GM23338 (cell line): ENCODE results near the gene RPS2. TPM values are rescaled to one million over a fixed set of nuclear protein-coding genes. Genes with fewer than 3 reads are reported as not detected.

ENCODE experiments used
- ATAC-seq: fragments of 200-7000 bp; cut with Tn5 transposase; 3 replicates; pipeline ENCODE4 v1.9.1; 2020
- DNase-seq: peaks from one replicate; pipeline ENCODE4 v3.0.0-alpha.2; 2015; ENCODE audit warnings: low spot score
- H2AFZ ChIP-seq: fragments of 200-600 bp; sonication (generic); 2 replicates; pipeline ENCODE4 v1.8.0; 2016; ENCODE audit warnings: antibody characterized with exemption, mild to moderate bottlenecking, moderate library complexity
- H3F3A ChIP-seq: fragments of 200-600 bp; sonication (generic); replicated peaks from 2 replicates; pipeline ENCODE4 v1.8.0; 2017; ENCODE audit warnings: antibody characterized with exemption, mixed run types, low read depth
- H3K27ac ChIP-seq: fragments of 200-600 bp; sonication (generic); 2 replicates; pipeline ENCODE4 v1.6.1; 2016; ENCODE audit warnings: low read depth
- H3K27me3 ChIP-seq: fragments of 200-600 bp; sonication (generic); 2 replicates; pipeline ENCODE4 v1.8.0; 2016; ENCODE audit warnings: mild to moderate bottlenecking, mixed run types, moderate library complexity; ENCODE audit not compliant: insufficient read depth
- H3K36me3 ChIP-seq: fragments of 200-600 bp; sonication (generic); 2 replicates; pipeline ENCODE4 v1.8.0; 2016; ENCODE audit warnings: mild to moderate bottlenecking; ENCODE audit not compliant: insufficient read depth
- H3K4me1 ChIP-seq: fragments of 200-600 bp; sonication (generic); 2 replicates; pipeline ENCODE4 v1.8.0; 2016; ENCODE audit warnings: mild to moderate bottlenecking, moderate library complexity; ENCODE audit not compliant: insufficient read depth
- H3K4me2 ChIP-seq: fragments of 200-600 bp; sonication (generic); 2 replicates; pipeline ENCODE4 v1.7.1; 2017; ENCODE audit warnings: mixed run types
- H3K4me3 ChIP-seq: fragments of 200-600 bp; sonication (generic); 2 replicates; pipeline ENCODE4 v1.6.1; 2016; ENCODE audit warnings: mixed run types
- H3K79me2 ChIP-seq: fragments of 200-600 bp; sonication (generic); replicated peaks from 2 replicates; pipeline ENCODE4 v1.8.0; 2017; ENCODE audit warnings: mild to moderate bottlenecking; ENCODE audit not compliant: insufficient read depth
- H3K9me2 ChIP-seq: fragments of 200-600 bp; sonication (generic); 2 replicates; pipeline ENCODE4 v1.8.0; 2017; ENCODE audit not compliant: insufficient read depth
- H4K20me1 ChIP-seq: fragments of 200-600 bp; sonication (generic); replicated peaks from 2 replicates; pipeline ENCODE4 v1.8.0; 2017; ENCODE audit warnings: mild to moderate bottlenecking; ENCODE audit not compliant: insufficient read depth
- H3K27ac Mint-ChIP-seq: 2 replicates; pipeline ENCODE4 v1.8.0; 2020; ENCODE audit warnings: inconsistent platforms, mild to moderate bottlenecking, moderate library complexity, mixed read lengths
- H3K27me3 Mint-ChIP-seq: 3 replicates; pipeline ENCODE4 v1.8.0; 2022; ENCODE audit warnings: low read depth, mild to moderate bottlenecking, moderate library complexity, mixed read lengths, inconsistent platforms; ENCODE audit not compliant: insufficient read depth, poor library complexity
- H3K36me3 Mint-ChIP-seq: 3 replicates; pipeline ENCODE4 v1.8.0; 2021; ENCODE audit warnings: low read depth, mild to moderate bottlenecking, inconsistent platforms, moderate library complexity, mixed read lengths
- H3K4me1 Mint-ChIP-seq: 3 replicates; pipeline ENCODE4 v1.8.0; 2020; ENCODE audit warnings: mild to moderate bottlenecking, inconsistent platforms, mixed read lengths
- H3K4me3 Mint-ChIP-seq: 3 replicates; pipeline ENCODE4 v1.8.0; 2021; ENCODE audit warnings: moderate library complexity, mild to moderate bottlenecking, inconsistent platforms, mixed read lengths
- H3K9me3 Mint-ChIP-seq: 3 replicates; pipeline ENCODE4 v1.8.0; 2020; ENCODE audit warnings: moderate library complexity, mild to moderate bottlenecking, inconsistent platforms, mixed read lengths
- CREB1 ChIP-seq: fragments of 250-450 bp; sonication (Bioruptor Pico); IDR thresholded peaks from 2 replicates; pipeline ENCODE4 v1.5.0; 2020; ENCODE audit warnings: low read depth, mild to moderate bottlenecking, moderate library complexity
- CTCF ChIP-seq, 2 experiments: fragments of 200-600 bp in 1 of 2; sonication (generic) in 1 of 2; conservative IDR thresholded peaks; 2 replicates each; pipeline versions ENCODE4 v1.5.1 to v1.6.1; 2016 to 2017; ENCODE audit warnings: antibody characterized with exemption in 2 of 2, low read depth in 2 of 2, mild to moderate bottlenecking in 2 of 2, moderate library complexity in 1 of 2
- EZH2 ChIP-seq: fragments of 200-600 bp; sonication (generic); IDR thresholded peaks from one replicate; pipeline ENCODE4 v1.8.0; 2017; ENCODE audit warnings: antibody characterized with exemption, mild to moderate bottlenecking, low read depth; ENCODE audit not compliant: unreplicated experiment
- EZH2phosphoT487 ChIP-seq: fragments of 200-600 bp; sonication (generic); IDR thresholded peaks from one replicate; pipeline ENCODE4 v1.8.1; 2018; ENCODE audit warnings: antibody characterized with exemption; ENCODE audit not compliant: unreplicated experiment
- NANOG ChIP-seq: IDR thresholded peaks from 2 replicates; pipeline ENCODE4 v1.6.1; 2016; ENCODE audit warnings: antibody characterized with exemption, borderline replicate concordance
- STAT1 ChIP-seq: IDR thresholded peaks from one replicate; pipeline ENCODE4 v1.6.1; 2016; ENCODE audit warnings: antibody characterized with exemption; ENCODE audit not compliant: unreplicated experiment
- polyA plus RNA-seq: library from polyadenylated mRNA; unstranded; fragments of >200 nt; fragmentation: Nextera tagmentation; extraction: Ambion mirVana; gene quantifications from 2 replicates; pipeline ENCODE4 v1.2.1, GENCODE V29; 2016
- total RNA-seq: library from RNA; depleted of rRNA; stranded (reverse); fragments of >200 nt; shearing (Covaris generic); gene quantifications from 2 replicates; pipeline ENCODE4 v1.2.3, GENCODE V29; 2014
- TF ChIP-seq, protein P1 (sequence below): fragments of 250-450 bp; sonication (Bioruptor Pico); IDR thresholded peaks from 2 replicates; pipeline ENCODE4 v1.5.0; 2020; ENCODE audit warnings: mild to moderate bottlenecking, moderate library complexity

The RPS2 gene
- total and polyA plus RNA-seq, 2 experiments from 2014 or later, result 3,786 to 3,992 TPM

- TF ChIP-seq, protein P1, sequence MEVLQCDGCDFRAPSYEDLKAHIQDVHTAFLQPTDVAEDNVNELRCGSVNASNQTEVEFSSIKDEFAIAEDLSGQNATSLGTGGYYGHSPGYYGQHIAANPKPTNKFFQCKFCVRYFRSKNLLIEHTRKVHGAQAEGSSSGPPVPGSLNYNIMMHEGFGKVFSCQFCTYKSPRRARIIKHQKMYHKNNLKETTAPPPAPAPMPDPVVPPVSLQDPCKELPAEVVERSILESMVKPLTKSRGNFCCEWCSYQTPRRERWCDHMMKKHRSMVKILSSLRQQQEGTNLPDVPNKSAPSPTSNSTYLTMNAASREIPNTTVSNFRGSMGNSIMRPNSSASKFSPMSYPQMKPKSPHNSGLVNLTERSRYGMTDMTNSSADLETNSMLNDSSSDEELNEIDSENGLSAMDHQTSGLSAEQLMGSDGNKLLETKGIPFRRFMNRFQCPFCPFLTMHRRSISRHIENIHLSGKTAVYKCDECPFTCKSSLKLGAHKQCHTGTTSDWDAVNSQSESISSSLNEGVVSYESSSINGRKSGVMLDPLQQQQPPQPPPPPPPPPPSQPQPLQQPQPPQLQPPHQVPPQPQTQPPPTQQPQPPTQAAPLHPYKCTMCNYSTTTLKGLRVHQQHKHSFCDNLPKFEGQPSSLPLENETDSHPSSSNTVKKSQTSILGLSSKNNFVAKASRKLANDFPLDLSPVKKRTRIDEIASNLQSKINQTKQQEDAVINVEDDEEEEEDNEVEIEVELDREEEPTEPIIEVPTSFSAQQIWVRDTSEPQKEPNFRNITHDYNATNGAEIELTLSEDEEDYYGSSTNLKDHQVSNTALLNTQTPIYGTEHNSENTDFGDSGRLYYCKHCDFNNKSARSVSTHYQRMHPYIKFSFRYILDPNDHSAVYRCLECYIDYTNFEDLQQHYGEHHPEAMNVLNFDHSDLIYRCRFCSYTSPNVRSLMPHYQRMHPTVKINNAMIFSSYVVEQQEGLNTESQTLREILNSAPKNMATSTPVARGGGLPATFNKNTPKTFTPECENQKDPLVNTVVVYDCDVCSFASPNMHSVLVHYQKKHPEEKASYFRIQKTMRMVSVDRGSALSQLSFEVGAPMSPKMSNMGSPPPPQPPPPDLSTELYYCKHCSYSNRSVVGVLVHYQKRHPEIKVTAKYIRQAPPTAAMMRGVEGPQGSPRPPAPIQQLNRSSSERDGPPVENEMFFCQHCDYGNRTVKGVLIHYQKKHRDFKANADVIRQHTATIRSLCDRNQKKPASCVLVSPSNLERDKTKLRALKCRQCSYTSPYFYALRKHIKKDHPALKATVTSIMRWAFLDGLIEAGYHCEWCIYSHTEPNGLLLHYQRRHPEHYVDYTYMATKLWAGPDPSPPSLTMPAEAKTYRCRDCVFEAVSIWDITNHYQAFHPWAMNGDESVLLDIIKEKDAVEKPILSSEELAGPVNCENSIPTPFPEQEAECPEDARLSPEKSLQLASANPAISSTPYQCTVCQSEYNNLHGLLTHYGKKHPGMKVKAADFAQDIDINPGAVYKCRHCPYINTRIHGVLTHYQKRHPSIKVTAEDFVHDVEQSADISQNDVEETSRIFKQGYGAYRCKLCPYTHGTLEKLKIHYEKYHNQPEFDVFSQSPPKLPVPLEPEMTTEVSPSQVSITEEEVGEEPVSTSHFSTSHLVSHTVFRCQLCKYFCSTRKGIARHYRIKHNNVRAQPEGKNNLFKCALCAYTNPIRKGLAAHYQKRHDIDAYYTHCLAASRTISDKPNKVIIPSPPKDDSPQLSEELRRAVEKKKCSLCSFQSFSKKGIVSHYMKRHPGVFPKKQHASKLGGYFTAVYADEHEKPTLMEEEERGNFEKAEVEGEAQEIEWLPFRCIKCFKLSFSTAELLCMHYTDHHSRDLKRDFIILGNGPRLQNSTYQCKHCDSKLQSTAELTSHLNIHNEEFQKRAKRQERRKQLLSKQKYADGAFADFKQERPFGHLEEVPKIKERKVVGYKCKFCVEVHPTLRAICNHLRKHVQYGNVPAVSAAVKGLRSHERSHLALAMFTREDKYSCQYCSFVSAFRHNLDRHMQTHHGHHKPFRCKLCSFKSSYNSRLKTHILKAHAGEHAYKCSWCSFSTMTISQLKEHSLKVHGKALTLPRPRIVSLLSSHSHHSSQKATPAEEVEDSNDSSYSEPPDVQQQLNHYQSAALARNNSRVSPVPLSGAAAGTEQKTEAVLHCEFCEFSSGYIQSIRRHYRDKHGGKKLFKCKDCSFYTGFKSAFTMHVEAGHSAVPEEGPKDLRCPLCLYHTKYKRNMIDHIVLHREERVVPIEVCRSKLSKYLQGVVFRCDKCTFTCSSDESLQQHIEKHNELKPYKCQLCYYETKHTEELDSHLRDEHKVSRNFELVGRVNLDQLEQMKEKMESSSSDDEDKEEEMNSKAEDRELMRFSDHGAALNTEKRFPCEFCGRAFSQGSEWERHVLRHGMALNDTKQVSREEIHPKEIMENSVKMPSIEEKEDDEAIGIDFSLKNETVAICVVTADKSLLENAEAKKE, result no peak
- TF ChIP-seq EZH2phosphoT487 (no peak), NANOG (no peak), EZH2 (no peak), CREB1 (no peak)
Observed at GRCh38 chr16:1930338-1930720, 34.3 kb downstream of the RPS2 start (continued).

DNA sequence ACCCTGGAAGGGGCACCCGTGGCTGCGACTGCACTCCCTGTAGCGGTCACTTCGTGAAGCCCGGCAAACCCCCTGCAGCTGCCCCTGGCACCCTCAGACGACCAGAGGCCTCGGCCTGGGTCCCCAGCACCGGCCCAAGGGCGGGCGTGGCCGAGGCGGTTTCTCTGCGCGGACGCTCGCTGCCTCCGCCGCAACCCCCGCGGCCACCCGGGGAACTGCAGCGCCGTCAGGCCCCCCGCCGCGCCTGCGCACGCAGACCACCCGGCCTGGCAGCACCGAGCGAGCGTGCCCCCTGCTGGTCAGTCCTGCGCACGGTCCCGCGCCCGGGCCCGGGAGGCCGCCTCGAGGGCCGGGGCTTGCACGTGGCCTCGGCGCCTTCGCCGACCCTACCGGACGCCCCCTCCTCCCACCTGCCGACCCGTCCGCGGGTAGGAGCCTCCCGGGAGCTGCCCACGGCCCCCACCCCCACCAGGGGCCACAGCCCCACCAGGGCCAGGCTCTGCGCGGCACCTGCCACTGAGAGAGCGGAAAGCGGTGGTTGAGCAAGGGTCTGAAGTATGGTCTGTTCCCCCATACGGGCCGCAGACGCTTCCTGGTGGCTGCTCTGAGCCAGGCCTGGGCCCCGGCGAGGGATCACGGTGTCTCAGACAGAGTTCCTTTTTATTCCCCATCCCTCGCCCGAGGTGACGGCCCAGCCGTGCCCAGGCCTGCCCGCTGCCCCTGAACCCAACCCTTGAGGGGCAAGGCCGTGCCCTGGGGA lies 34.9 kb downstream of the RPS2 start:
- H3K4me3 Mint-ChIP-seq, result no peak overlapping the region; the same call in 2 of the 3 replicates

More for the DNA sequence above, 34.9 kb downstream of the RPS2 start:
- Histone ChIP-seq H3K79me2 (no peaks in the 10 kb centered on the region), H3K4me3 (peak overlapping the region; percentile 66), H3F3A (no peaks in the 10 kb centered on the region), H3K27ac (no peak overlapping the region), H3K4me1 (0 out of 2 replicates have a peak, but pooled peaks cover 2% of the 10 kb centered on the region), H3K27me3 (peaks cover 24% of the 10 kb centered on the region), H4K20me1 (no peaks in the 10 kb centered on the region), H3K4me2 (peak overlapping the region; percentile 84), H2AFZ (peak overlapping the region; percentile 94), H3K36me3 (no peaks in the 10 kb centered on the region), H3K9me2 (no peaks in the 10 kb centered on the region)
- peaks cover 33% of the 10 kb centered on the region for H3K27me3 Mint-ChIP-seq
- peaks cover 7% of the 10 kb centered on the region for H3K4me1 Mint-ChIP-seq
- no peaks in the 10 kb centered on the region for H3K36me3 Mint-ChIP-seq
- peak; percentile 61 for TF ChIP-seq CREB1
- peak; percentile 57 to 94 for TF ChIP-seq CTCF (conservative IDR thresholded peaks at IDR 0.05; ENCODE audit: low read depth in 2 of 2)
- TF ChIP-seq STAT1, result no peak
- H3K9me3 Mint-ChIP-seq, result no peaks in the 10 kb centered on the region
- H3K27ac Mint-ChIP-seq, result no peak overlapping the region
- DNase-seq (peak; percentile 83), ATAC-seq (peak; percentile 80)
